Stimulated activated naive B cell treated with anti-CD40 and anti-IgM and Interleukin-4, amounts not matched to agents 10 μg/mL and 1 μg/mL and 100 μg/mL, for 72 hours (primary cell): Measurements from ENCODE around the gene KIR3DL2.
"Not testable (repeated sequence)": the region's sequence is repeated elsewhere in the genome, so short reads cannot be mapped to it uniquely, and the experiment has no call there.

Source experiments
- ATAC-seq, 2 donors: fragments of 150-1000 bp; cut with Tn5 transposase; replicated peaks; 2 replicates each; pipeline ENCODE4 v1.10.0; 2021; ENCODE audit warnings: moderate library complexity in 1 of 2
- DNase-seq: peaks from one replicate; pipeline ENCODE4 v3.0.0; 2021
- H3K27ac Mint-ChIP-seq: one replicate; pipeline ENCODE4 v1.8.0; 2022; ENCODE audit warnings: mild to moderate bottlenecking, mixed read lengths
- H3K27me3 Mint-ChIP-seq, 2 donors: one replicate each; pipeline ENCODE4 v1.8.0; 2022; ENCODE audit warnings: mixed read lengths in 2 of 2
- H3K36me3 Mint-ChIP-seq, 2 donors: one replicate each; pipeline ENCODE4 v1.8.0; 2022; ENCODE audit warnings: mixed read lengths in 2 of 2, mild to moderate bottlenecking in 1 of 2
- H3K4me1 Mint-ChIP-seq, 2 donors: one replicate each; pipeline ENCODE4 v1.8.0; 2022; ENCODE audit warnings: mixed read lengths in 2 of 2, mild to moderate bottlenecking in 1 of 2
- H3K4me3 Mint-ChIP-seq, 2 donors: one replicate each; pipeline ENCODE4 v1.8.0; 2022; ENCODE audit warnings: mild to moderate bottlenecking in 2 of 2, mixed read lengths in 2 of 2, moderate library complexity in 1 of 2
- H3K9me3 Mint-ChIP-seq, 2 donors: one replicate each; pipeline ENCODE4 v1.8.0; 2022; ENCODE audit warnings: mixed read lengths in 2 of 2, mild to moderate bottlenecking in 1 of 2

KIR3DL2 gene

GRCh38 chr19:54889566-54889965 lies 39.3 kb downstream of the KIR3DL2 start:
- no peaks in the 10 kb centered on the region for H3K4me1 Mint-ChIP-seq
- DNase-seq (no peak), ATAC-seq (no peak)
- H3K27me3 Mint-ChIP-seq = peaks cover 10 to 11% of the 10 kb centered on the region in 2 donors
- no peak overlapping the region for H3K27ac Mint-ChIP-seq
- no peak overlapping the region for H3K4me3 Mint-ChIP-seq
- no peaks in the 10 kb centered on the region for H3K9me3 Mint-ChIP-seq
- no peaks in the 10 kb centered on the region for H3K36me3 Mint-ChIP-seq

GRCh38 chr19:54893406-54893805 lies 43.2 kb downstream of the KIR3DL2 start:
- no peak for ATAC-seq
- H3K4me1 Mint-ChIP-seq = no peaks in the 10 kb centered on the region
- H3K27ac Mint-ChIP-seq = no peak overlapping the region
- no peaks in the 10 kb centered on the region for H3K36me3 Mint-ChIP-seq
- no peaks in the 10 kb centered on the region for H3K9me3 Mint-ChIP-seq
- no peak for DNase-seq
- H3K27me3 Mint-ChIP-seq = peaks cover 29 to 35% of the 10 kb centered on the region in 2 donors
- no peak overlapping the region for H3K4me3 Mint-ChIP-seq

- H3K27ac Mint-ChIP-seq, DNase-seq, ATAC-seq, H3K36me3 Mint-ChIP-seq, H3K9me3 Mint-ChIP-seq, H3K4me3 Mint-ChIP-seq, H3K4me1 Mint-ChIP-seq: not testable (repeated sequence)
- peaks cover 36 to 42% of the 10 kb centered on the region in 2 donors for H3K27me3 Mint-ChIP-seq
Measured at GRCh38 chr19:54894106-54894505, 43.9 kb downstream of the KIR3DL2 start.

GRCh38 chr19:54896036-54896435 lies 45.8 kb downstream of the KIR3DL2 start:
- ATAC-seq (no peak), DNase-seq (no peak)
- Mint-ChIP-seq H3K27me3 (peaks cover 43 to 46% of the 10 kb centered on the region in 2 donors), H3K27ac (no peak overlapping the region), H3K36me3 (no peaks in the 10 kb centered on the region), H3K4me1 (no peaks in the 10 kb centered on the region), H3K9me3 (no peaks in the 10 kb centered on the region), H3K4me3 (no peak overlapping the region)

GRCh38 chr19:54898685-54899084 lies 48.4 kb downstream of the KIR3DL2 start:
- H3K4me3 Mint-ChIP-seq, ATAC-seq, H3K9me3 Mint-ChIP-seq, H3K36me3 Mint-ChIP-seq, H3K27ac Mint-ChIP-seq, DNase-seq, H3K4me1 Mint-ChIP-seq: not testable (repeated sequence)
- peaks cover 43 to 46% of the 10 kb centered on the region in 2 donors for H3K27me3 Mint-ChIP-seq

GRCh38 chr19:54899646-54900045 lies 49.4 kb downstream of the KIR3DL2 start:
- not testable (repeated sequence) for H3K4me3 Mint-ChIP-seq, H3K4me1 Mint-ChIP-seq, DNase-seq, H3K27ac Mint-ChIP-seq, H3K36me3 Mint-ChIP-seq, H3K9me3 Mint-ChIP-seq, ATAC-seq
- H3K27me3 Mint-ChIP-seq = peaks cover 37 to 46% of the 10 kb centered on the region in 2 donors

- H3K27me3 Mint-ChIP-seq = peaks cover 47 to 49% of the 10 kb centered on the region in 2 donors
- H3K36me3 Mint-ChIP-seq, DNase-seq, H3K27ac Mint-ChIP-seq, H3K4me3 Mint-ChIP-seq, H3K4me1 Mint-ChIP-seq, ATAC-seq, H3K9me3 Mint-ChIP-seq: not testable (repeated sequence)
Measured at GRCh38 chr19:54901153-54901552, 50.9 kb downstream of the KIR3DL2 start.

- peaks cover 39 to 48% of the 10 kb centered on the region in 2 donors for H3K27me3 Mint-ChIP-seq
- H3K36me3 Mint-ChIP-seq = no peaks in the 10 kb centered on the region
- no peak for DNase-seq
- H3K27ac Mint-ChIP-seq = no peak overlapping the region
- no peak for ATAC-seq
- H3K9me3 Mint-ChIP-seq = no peaks in the 10 kb centered on the region
- no peaks in the 10 kb centered on the region for H3K4me1 Mint-ChIP-seq
- H3K4me3 Mint-ChIP-seq = no peak overlapping the region
Measured at GRCh38 chr19:54902061-54902460, 51.8 kb downstream of the KIR3DL2 start.

GRCh38 chr19:54903303-54903702 lies 53.1 kb downstream of the KIR3DL2 start:
- H3K27ac Mint-ChIP-seq = no peak overlapping the region
- DNase-seq (no peak), ATAC-seq (no peak)
- H3K9me3 Mint-ChIP-seq = no peaks in the 10 kb centered on the region
- no peaks in the 10 kb centered on the region for H3K36me3 Mint-ChIP-seq
- no peaks in the 10 kb centered on the region for H3K4me1 Mint-ChIP-seq
- peaks cover 32 to 39% of the 10 kb centered on the region in 2 donors for H3K27me3 Mint-ChIP-seq
- no peak overlapping the region for H3K4me3 Mint-ChIP-seq

GRCh38 chr19:54904261-54904660 lies 54.0 kb downstream of the KIR3DL2 start:
- not testable (repeated sequence) for H3K4me1 Mint-ChIP-seq, ATAC-seq, H3K9me3 Mint-ChIP-seq, H3K36me3 Mint-ChIP-seq, H3K27ac Mint-ChIP-seq, H3K4me3 Mint-ChIP-seq, DNase-seq
- H3K27me3 Mint-ChIP-seq = peaks cover 22 to 32% of the 10 kb centered on the region in 2 donors

GRCh38 chr19:54905421-54905802 lies 55.2 kb downstream of the KIR3DL2 start:
- H3K27me3 Mint-ChIP-seq = peaks cover 10 to 25% of the 10 kb centered on the region in 2 donors
- no peak overlapping the region for H3K27ac Mint-ChIP-seq
- DNase-seq = no peak
- no peaks in the 10 kb centered on the region for H3K9me3 Mint-ChIP-seq
- H3K36me3 Mint-ChIP-seq = no peaks in the 10 kb centered on the region
- no peak for ATAC-seq
- H3K4me3 Mint-ChIP-seq = no peak overlapping the region
- no peaks in the 10 kb centered on the region for H3K4me1 Mint-ChIP-seq

GRCh38 chr19:54905803-54906511 lies 55.7 kb downstream of the KIR3DL2 start, which contains the start of gene NCR1:
Gene NCR1, plus strand, starts transcription at chr19:54906148. Its CDS starts 40 bp downstream, at chr19:54906188.
- no peaks in the 10 kb centered on the region for H3K36me3 Mint-ChIP-seq
- peaks cover 14 to 28% of the 10 kb centered on the region in 2 donors for H3K27me3 Mint-ChIP-seq
- no peak within 1 kb of the TSS for H3K4me3 Mint-ChIP-seq
- no peaks in the 10 kb centered on the region for H3K4me1 Mint-ChIP-seq
- no peaks in the 10 kb centered on the region for H3K9me3 Mint-ChIP-seq
- DNase-seq (no peak), ATAC-seq (no peak)
- H3K27ac Mint-ChIP-seq = no peak within 1 kb of the TSS

- Mint-ChIP-seq H3K4me1 (no peaks in the 10 kb centered on the region), H3K27me3 (peaks cover 20 to 29% of the 10 kb centered on the region in 2 donors), H3K36me3 (no peaks in the 10 kb centered on the region), H3K4me3 (no peak overlapping the region), H3K27ac (no peak overlapping the region), H3K9me3 (no peaks in the 10 kb centered on the region)
- ATAC-seq (no peak), DNase-seq (no peak)
Measured at GRCh38 chr19:54906819-54907218, 56.6 kb downstream of the KIR3DL2 start.

GRCh38 chr19:54907899-54908298 lies 57.7 kb downstream of the KIR3DL2 start:
- H3K27me3 Mint-ChIP-seq = peaks cover 23 to 36% of the 10 kb centered on the region in 2 donors
- not testable (repeated sequence) for H3K27ac Mint-ChIP-seq, H3K4me3 Mint-ChIP-seq, H3K4me1 Mint-ChIP-seq, ATAC-seq, H3K36me3 Mint-ChIP-seq, DNase-seq, H3K9me3 Mint-ChIP-seq
